ENCODE results near the gene ANKRD27.
A peak's percentile ranks its signal among the peaks of the same experiment; 100 is the strongest.
"Not testable (repeated sequence)": the region's sequence is repeated elsewhere in the genome, so short reads cannot be mapped to it uniquely, and the experiment has no call there.

Gene ANKRD27

DNA sequence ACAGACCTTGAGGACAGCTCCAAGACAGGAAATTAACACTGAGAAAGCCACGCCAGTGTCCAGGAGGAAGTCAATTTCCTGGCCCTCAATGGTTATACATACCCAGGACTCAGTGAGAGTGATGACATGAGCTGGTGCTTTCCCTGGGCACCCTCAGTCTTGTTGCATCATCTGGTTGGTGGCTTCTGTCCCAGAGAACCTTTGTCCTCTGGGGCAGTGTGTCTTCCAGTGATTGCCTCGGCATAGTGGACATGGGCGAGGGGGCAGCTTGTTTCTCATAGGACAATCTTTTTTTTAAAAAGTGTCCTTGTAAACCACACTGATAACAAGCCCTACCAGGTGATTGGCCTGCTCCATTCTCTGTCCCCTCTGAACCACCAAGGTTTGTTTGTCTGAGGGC, 21.8 kb upstream of the ANKRD27 start:
- not testable (repeated sequence) for H3K4me3 Mint-ChIP-seq; DNase-seq; ATAC-seq (replicated peaks); H3K27me3 Mint-ChIP-seq; H3K9me3 Mint-ChIP-seq
- Mint-ChIP-seq H3K27ac (peak overlapping the region in 1 of 2 donors; percentile 55), H3K36me3 (ENCODE audit: insufficient read depth) (peaks cover 37% of the 10 kb centered on the region), H3K4me1 (ENCODE audit: low read depth in 2 of 2) (peaks cover 50 to 66% of the 10 kb centered on the region in 2 donors)

GRCh38 chr19:32695506-32695905, 20.5 kb upstream of the ANKRD27 start:
- H3K27me3 Mint-ChIP-seq; ATAC-seq (replicated peaks); DNase-seq; H3K9me3 Mint-ChIP-seq: not testable (repeated sequence)
- H3K4me1 Mint-ChIP-seq (ENCODE audit: low read depth in 2 of 2): peaks cover 55 to 69% of the 10 kb centered on the region in 2 donors
- H3K27ac Mint-ChIP-seq: peak overlapping the region in 1 of 2 donors; percentile 88
- peak overlapping the region; percentile 8 to 95 for H3K4me3 Mint-ChIP-seq
- H3K36me3 Mint-ChIP-seq (ENCODE audit: insufficient read depth): peaks cover 35% of the 10 kb centered on the region

DNA sequence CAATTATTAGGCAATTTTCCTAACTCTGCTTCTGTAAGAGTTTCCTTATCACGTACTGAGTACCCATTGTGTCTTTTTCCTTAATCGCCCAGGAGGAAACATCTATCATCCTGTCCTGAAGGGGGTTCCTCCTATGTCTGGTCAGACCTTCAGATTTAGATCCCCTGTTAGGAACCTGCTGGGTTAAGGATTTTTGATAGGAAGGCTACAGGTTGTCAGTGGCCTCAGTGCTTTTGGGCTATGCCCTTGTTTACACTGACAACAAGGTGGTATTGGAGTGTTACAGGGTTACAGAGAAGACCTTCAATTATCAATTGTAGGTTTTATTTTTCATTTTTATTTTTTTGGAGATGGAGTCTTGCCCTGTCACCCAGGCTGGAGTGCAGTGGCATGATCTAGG, 19.9 kb upstream of the ANKRD27 start:
- peaks cover 55 to 69% of the 10 kb centered on the region in 2 donors for H3K4me1 Mint-ChIP-seq (ENCODE audit: low read depth in 2 of 2)
- H3K27ac Mint-ChIP-seq: peak overlapping the region; percentile 88 to 90
- peaks cover 35% of the 10 kb centered on the region for H3K36me3 Mint-ChIP-seq (ENCODE audit: insufficient read depth)
- not testable (repeated sequence) for DNase-seq; H3K27me3 Mint-ChIP-seq; ATAC-seq (replicated peaks); H3K9me3 Mint-ChIP-seq
- H3K4me3 Mint-ChIP-seq: peak overlapping the region; percentile 91 to 95

- peak overlapping the region; percentile 91 to 95 for H3K4me3 Mint-ChIP-seq
- DNase-seq; H3K9me3 Mint-ChIP-seq; H3K27me3 Mint-ChIP-seq; ATAC-seq (replicated peaks): not testable (repeated sequence)
- H3K36me3 Mint-ChIP-seq (ENCODE audit: insufficient read depth): peaks cover 35% of the 10 kb centered on the region
- peak overlapping the region; percentile 88 to 90 for H3K27ac Mint-ChIP-seq
- H3K4me1 Mint-ChIP-seq (ENCODE audit: low read depth in 2 of 2): peaks cover 55 to 69% of the 10 kb centered on the region in 2 donors
These were observed 19.3 kb upstream of the ANKRD27 start for GRCh38 chr19:32694316-32694715.

DNA sequence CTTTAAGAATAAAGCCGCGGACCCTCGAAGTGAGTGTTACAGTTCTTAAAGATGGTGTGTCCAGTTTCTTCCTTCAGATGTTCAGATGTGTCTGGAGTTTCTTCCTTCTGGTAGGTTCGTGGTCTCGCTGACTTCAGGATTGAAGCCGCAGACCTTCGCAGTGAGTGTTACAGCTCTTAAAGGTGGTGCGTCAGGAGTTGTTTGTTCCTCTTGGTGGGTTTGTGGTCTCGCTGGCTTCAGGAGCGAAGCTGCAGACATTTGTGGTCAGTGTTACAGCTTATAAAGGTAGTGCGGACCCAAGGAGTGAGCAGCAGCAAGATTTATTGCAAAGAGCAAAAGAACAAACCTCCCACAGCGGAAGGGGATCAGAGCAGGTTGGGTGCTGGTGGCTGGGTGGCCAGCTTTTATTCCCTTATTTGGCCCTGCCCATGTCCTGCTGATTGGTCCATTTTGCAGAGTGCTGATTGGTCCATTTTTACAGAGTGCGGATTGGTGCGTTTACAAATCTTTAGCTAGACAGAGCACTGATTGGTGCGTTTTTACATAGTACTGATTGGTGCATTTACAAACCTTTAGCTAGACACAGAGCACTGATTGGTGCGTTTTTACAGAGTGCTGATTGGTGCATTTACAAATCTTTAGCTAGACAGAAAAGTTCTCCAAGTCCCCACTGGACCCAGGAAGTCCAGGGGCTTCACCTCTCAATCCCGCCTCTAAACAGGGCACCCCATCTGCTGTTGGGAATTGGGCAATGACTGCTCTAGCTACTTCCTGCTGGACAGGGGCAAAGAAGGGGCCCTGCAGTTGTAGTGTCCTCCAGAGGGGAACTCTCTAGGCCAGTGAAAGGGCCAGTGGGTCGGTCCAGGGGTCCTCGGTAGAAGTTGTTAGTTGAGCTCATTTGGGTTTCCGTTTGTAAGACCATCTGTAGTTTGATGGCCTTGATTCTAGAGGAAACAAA, 18.4 kb upstream of the ANKRD27 start:
- H3K27ac Mint-ChIP-seq: peak overlapping the region; percentile 88 to 90
- peaks cover 52 to 64% of the 10 kb centered on the region in 2 donors for H3K4me1 Mint-ChIP-seq (ENCODE audit: low read depth in 2 of 2)
- DNase-seq (peak; percentile 15 to 32 (median 20)), ATAC-seq (replicated peaks) (peak; percentile 2)
- H3K36me3 Mint-ChIP-seq (ENCODE audit: insufficient read depth): peaks cover 27% of the 10 kb centered on the region
- not testable (repeated sequence) for H3K27me3 Mint-ChIP-seq, H3K9me3 Mint-ChIP-seq
- H3K4me3 Mint-ChIP-seq: peak overlapping the region; percentile 91 to 95

DNA sequence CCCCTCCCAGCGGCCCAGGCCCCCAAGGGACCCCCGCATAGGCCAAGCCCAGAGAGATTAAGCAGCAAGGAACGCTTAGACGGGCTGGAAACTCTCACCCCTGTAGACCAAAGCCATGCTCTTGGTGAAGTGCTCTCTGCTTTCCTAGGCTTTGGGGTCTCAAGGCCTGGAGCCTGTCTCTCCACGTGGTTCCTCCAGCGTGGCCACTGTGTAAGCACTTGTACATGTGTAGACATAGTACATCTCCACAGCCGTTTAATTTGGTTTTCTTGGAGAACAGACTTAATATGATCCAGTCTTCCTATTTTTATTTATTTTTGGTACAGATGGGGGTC, 17.7 kb upstream of the ANKRD27 start:
- peak; percentile 3 for ATAC-seq (replicated peaks)
- Mint-ChIP-seq H3K27ac (peak overlapping the region; percentile 88 to 90), H3K36me3 (ENCODE audit: insufficient read depth) (peaks cover 22% of the 10 kb centered on the region), H3K4me1 (ENCODE audit: low read depth in 2 of 2) (peaks cover 48 to 56% of the 10 kb centered on the region in 2 donors), H3K9me3 (no peaks in the 10 kb centered on the region), H3K27me3 (no peaks in the 10 kb centered on the region), H3K4me3 (peak overlapping the region; percentile 91 to 95)
- DNase-seq: no peak

GRCh38 chr19:32691952-32692726, 17.2 kb upstream of the ANKRD27 start:
- Mint-ChIP-seq H3K27me3 (no peaks in the 10 kb centered on the region), H3K9me3 (no peaks in the 10 kb centered on the region), H3K36me3 (ENCODE audit: insufficient read depth) (peaks cover 21% of the 10 kb centered on the region), H3K4me3 (peak overlapping the region; percentile 91 to 95), H3K4me1 (ENCODE audit: low read depth in 2 of 2) (peaks cover 44 to 51% of the 10 kb centered on the region in 2 donors), H3K27ac (peak overlapping the region; percentile 88 to 90)
- peak; percentile 40 to 48 (median 47) for DNase-seq
- peak; percentile 67 for ATAC-seq (replicated peaks)

DNA sequence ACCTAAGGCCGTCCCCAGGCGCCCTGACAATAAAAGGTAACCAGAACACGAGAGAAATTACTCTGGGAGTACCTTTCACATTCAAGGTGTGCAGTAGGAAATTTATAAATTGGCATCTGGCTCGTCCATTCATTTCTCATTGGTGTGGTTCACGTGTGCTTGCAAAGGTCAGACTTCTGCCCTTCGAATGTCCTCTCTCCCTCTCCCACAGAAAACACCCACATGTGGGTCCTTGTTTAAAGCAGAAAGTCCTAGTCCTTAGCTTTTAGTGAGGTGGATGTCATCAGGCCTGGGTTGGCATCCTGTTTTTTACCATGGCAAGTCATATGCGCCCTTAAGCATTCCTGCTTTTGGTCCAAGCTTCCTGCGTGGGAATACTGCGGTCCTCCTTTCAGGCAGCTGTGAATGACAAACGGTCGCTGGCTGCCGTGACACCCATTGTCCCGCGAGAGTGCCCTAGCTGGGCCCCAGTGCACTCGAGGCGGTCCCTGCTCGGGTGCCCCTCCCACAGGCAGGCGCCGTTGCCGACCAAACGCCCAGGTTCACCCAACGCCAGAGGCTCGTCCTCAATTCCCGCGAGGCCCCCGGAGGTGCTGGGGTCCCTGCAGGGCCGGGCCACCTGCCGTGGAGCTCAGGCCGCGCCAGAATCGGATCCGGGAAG, 16.4 kb upstream of the ANKRD27 start, which contains the start of gene NUDT19:
Gene NUDT19, plus strand, starts transcription at position 531 of the 661 bp plus-strand sequence. CDS start 140 bp downstream, outside the sequence.
- H3K27ac Mint-ChIP-seq: peak within 1 kb of the TSS; percentile 88 to 90
- no peaks in the 10 kb centered on the region for H3K9me3 Mint-ChIP-seq
- peaks cover 21% of the 10 kb centered on the region for H3K36me3 Mint-ChIP-seq (ENCODE audit: insufficient read depth)
- peaks cover 41 to 48% of the 10 kb centered on the region in 2 donors for H3K4me1 Mint-ChIP-seq (ENCODE audit: low read depth in 2 of 2)
- H3K4me3 Mint-ChIP-seq: peak within 1 kb of the TSS; percentile 91 to 95
- peak; percentile 64 to 66 (median 65) for DNase-seq
- ATAC-seq (replicated peaks): peak; percentile 82
- H3K27me3 Mint-ChIP-seq: no peaks in the 10 kb centered on the region

GRCh38 chr19:32688311-32688710, 13.3 kb upstream of the ANKRD27 start:
- no peak for DNase-seq
- Mint-ChIP-seq H3K27ac (no peak overlapping the region), H3K4me3 (no peak overlapping the region), H3K36me3 (ENCODE audit: insufficient read depth) (peaks cover 17% of the 10 kb centered on the region), H3K27me3 (no peaks in the 10 kb centered on the region), H3K4me1 (ENCODE audit: low read depth in 2 of 2) (peaks cover 15 to 18% of the 10 kb centered on the region in 2 donors), H3K9me3 (no peaks in the 10 kb centered on the region)
- ATAC-seq (replicated peaks): no peak

- H3K4me1 Mint-ChIP-seq (ENCODE audit: low read depth in 2 of 2): peaks cover 9 to 11% of the 10 kb centered on the region in 2 donors
- no peak overlapping the region for H3K4me3 Mint-ChIP-seq
- H3K27me3 Mint-ChIP-seq: no peaks in the 10 kb centered on the region
- H3K9me3 Mint-ChIP-seq: no peaks in the 10 kb centered on the region
- DNase-seq (no peak), ATAC-seq (replicated peaks) (no peak)
- peaks cover 13% of the 10 kb centered on the region for H3K36me3 Mint-ChIP-seq (ENCODE audit: insufficient read depth)
- H3K27ac Mint-ChIP-seq: no peak overlapping the region
These were observed 12.7 kb upstream of the ANKRD27 start for GRCh38 chr19:32687681-32688080.

GRCh38 chr19:32686847-32687475, 12.0 kb upstream of the ANKRD27 start:
- H3K4me3 Mint-ChIP-seq: no peak overlapping the region
- DNase-seq (no peak), ATAC-seq (replicated peaks) (no peak)
- peaks cover 10% of the 10 kb centered on the region for H3K36me3 Mint-ChIP-seq (ENCODE audit: insufficient read depth)
- peaks cover 8 to 10% of the 10 kb centered on the region in 2 donors for H3K4me1 Mint-ChIP-seq (ENCODE audit: low read depth in 2 of 2)
- no peaks in the 10 kb centered on the region for H3K9me3 Mint-ChIP-seq
- H3K27ac Mint-ChIP-seq: no peak overlapping the region
- H3K27me3 Mint-ChIP-seq: no peaks in the 10 kb centered on the region

DNA sequence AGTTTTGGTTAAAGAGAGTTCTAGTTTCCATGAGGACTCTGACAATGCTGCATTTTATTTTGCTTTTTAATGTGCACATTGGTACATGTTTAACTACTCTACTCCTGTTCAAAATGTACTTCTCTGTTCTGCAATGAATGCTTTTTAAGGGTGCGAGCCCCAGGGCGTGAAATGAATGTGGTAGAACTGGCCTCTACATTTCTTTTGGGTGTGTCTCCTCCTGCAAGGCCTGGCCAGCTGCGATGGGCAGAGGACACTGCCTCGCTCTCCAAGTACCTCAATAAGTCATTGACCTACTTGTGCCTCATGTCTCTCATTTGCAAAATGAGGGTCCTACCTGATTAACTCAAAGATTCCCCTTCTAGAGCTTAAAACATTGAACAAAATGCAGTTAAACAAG, 7.3 kb upstream of the ANKRD27 start:
- no peak overlapping the region for H3K27ac Mint-ChIP-seq
- no peak for DNase-seq
- ATAC-seq (replicated peaks): no peak
- no peaks in the 10 kb centered on the region for H3K9me3 Mint-ChIP-seq
- H3K36me3 Mint-ChIP-seq (ENCODE audit: insufficient read depth): peaks cover 6% of the 10 kb centered on the region
- peaks cover 2 to 6% of the 10 kb centered on the region in 2 donors for H3K27me3 Mint-ChIP-seq
- peaks cover 0 to 2% of the 10 kb centered on the region in 2 donors for H3K4me1 Mint-ChIP-seq (ENCODE audit: low read depth in 2 of 2)
- H3K4me3 Mint-ChIP-seq: no peak overlapping the region

Data from effector memory CD8-positive, alpha-beta T cell (primary cell).